HEK293 (cell line): ENCODE results near the gene FRMD4A.

ENCODE experiments used
- FEZF1 ChIP-seq: fragments of 450-650 bp; formaldehyde crosslinking; IDR thresholded peaks from 2 replicates; pipeline ENCODE4 v1.5.1; 2016; ENCODE audit warnings: missing biosample characterization, missing genetic modification characterization
- KLF9 ChIP-seq: fragments of 450-650 bp; formaldehyde crosslinking; IDR thresholded peaks from 2 replicates; pipeline ENCODE4 v1.5.1; 2016; ENCODE audit warnings: missing biosample characterization, missing genetic modification characterization, low read depth
- MEIS1 ChIP-seq: sonication (generic); formaldehyde crosslinking; IDR thresholded peaks from 2 replicates; pipeline ENCODE4 v1.8.1; 2022; ENCODE audit warnings: missing genetic modification reagents, mild to moderate bottlenecking, borderline replicate concordance
- PRDM1 ChIP-seq: fragments of 450-650 bp; formaldehyde crosslinking; IDR thresholded peaks from 2 replicates; pipeline ENCODE4; 2016; ENCODE audit warnings: missing biosample characterization, missing genetic modification characterization
- RBAK ChIP-seq: fragments of 450-650 bp; formaldehyde crosslinking; IDR thresholded peaks from 2 replicates; pipeline ENCODE4 v1.5.1; 2016; ENCODE audit warnings: missing biosample characterization, missing genetic modification characterization
- ZBTB44 ChIP-seq: fragments of 450-650 bp; IDR thresholded peaks from 2 replicates; pipeline ENCODE4 v1.5.1; 2018; ENCODE audit warnings: missing biosample characterization, mild to moderate bottlenecking, missing genetic modification characterization
- ZBTB49 ChIP-seq: fragments of 450-650 bp; formaldehyde crosslinking; IDR thresholded peaks from 2 replicates; pipeline ENCODE4 v1.5.1; 2016; ENCODE audit warnings: missing biosample characterization, missing genetic modification characterization, low read depth
- ZBTB8A ChIP-seq: fragments of 450-650 bp; formaldehyde crosslinking; IDR thresholded peaks from 2 replicates; pipeline ENCODE4 v1.5.1; 2016; ENCODE audit warnings: missing biosample characterization, missing genetic modification characterization
- ZEB2 ChIP-seq: fragments of 450-650 bp; formaldehyde crosslinking; IDR thresholded peaks from 2 replicates; pipeline ENCODE4 v1.5.1; 2016; ENCODE audit warnings: missing biosample characterization, missing genetic modification characterization
- ZNF639 ChIP-seq: fragments of 450-650 bp; formaldehyde crosslinking; IDR thresholded peaks from 2 replicates; pipeline ENCODE4 v1.5.1; 2016; ENCODE audit warnings: missing biosample characterization, missing genetic modification characterization
- ZNF747 ChIP-seq: fragments of 450-650 bp; formaldehyde crosslinking; IDR thresholded peaks from 2 replicates; pipeline ENCODE4 v1.5.1; 2016; ENCODE audit warnings: missing biosample characterization, missing genetic modification characterization
- ZSCAN23 ChIP-seq: fragments of 450-650 bp; formaldehyde crosslinking; IDR thresholded peaks from 2 replicates; pipeline ENCODE4 v1.5.1; 2016; ENCODE audit warnings: missing biosample characterization, missing genetic modification characterization

- TF ChIP-seq ZBTB44 (tag by site-specific recombination) (no peak), ZNF747 (tag by site-specific recombination) (no peak), MEIS1 (CRISPR knock-in tag) (no peak), PRDM1 (no peak), ZNF639 (tag by site-specific recombination) (no peak), ZEB2 (tag by site-specific recombination) (no peak), ZSCAN23 (tag by site-specific recombination) (no peak), ZBTB8A (tag by site-specific recombination) (no peak), KLF9 (no peak), RBAK (tag by site-specific recombination) (no peak), ZBTB49 (no peak), FEZF1 (tag by site-specific recombination) (no peak)
These were observed 510.4 kb downstream of the FRMD4A start for GRCh38 chr10:13820119-13820963.
